Subcutaneous adipose tissue (tissue), 4 donors: ENCODE measurements around the gene SNORC. TPM values are rescaled to one million over a fixed set of nuclear protein-coding genes. Genes with fewer than 3 reads are reported as not detected.

Experiments
- CTCF ChIP-seq: fragments of 450-650 bp; IDR thresholded peaks from one replicate; pipeline ENCODE4 v1.5.1; 2016; ENCODE audit warnings: low read depth, mild to moderate bottlenecking, control low read depth, antibody characterized with exemption, moderate library complexity
- total RNA-seq, 4 donors: library from RNA; depleted of rRNA; stranded (reverse); fragments of >200 nt; gene quantifications; one replicate each; pipeline ENCODE4 v1.1.0, GENCODE V29; 2016

The SNORC gene
- total RNA-seq, 4 donors from 2014 or later: 0.17 to 0.57 (median 0.49) TPM; not detected in 1

- TF ChIP-seq CTCF: no peak
These were observed 13.9 kb downstream of the SNORC start for GRCh38 chr2:232884001-232884421.

GRCh38 chr2:232884549-232885263 is 14.6 kb downstream of the SNORC start:
- no peak for TF ChIP-seq CTCF

GRCh38 chr2:232885264-232885961 is 15.3 kb downstream of the SNORC start:
- TF ChIP-seq CTCF: no peak

- no peak for TF ChIP-seq CTCF
These were observed 16.1 kb downstream of the SNORC start for GRCh38 chr2:232886176-232886575.

- TF ChIP-seq CTCF: no peak
These were observed 16.6 kb downstream of the SNORC start for GRCh38 chr2:232886632-232887031.

GRCh38 chr2:232887171-232887850 is 17.2 kb downstream of the SNORC start:
- no peak for TF ChIP-seq CTCF
